HG03039 (cell line): Measurements from ENCODE around the gene SYT17.

Experiments
- ATAC-seq: cut with Tn5 transposase; IDR thresholded peaks from one replicate; pipeline ENCODE4 v1.9.1; 2021; ENCODE audit warnings: mild to moderate bottlenecking, moderate library complexity; ENCODE audit not compliant: unreplicated experiment

Gene SYT17

GRCh38 chr16:19210968-19211367 lies 42.9 kb downstream of the SYT17 start:
- no peak for ATAC-seq

DNA sequence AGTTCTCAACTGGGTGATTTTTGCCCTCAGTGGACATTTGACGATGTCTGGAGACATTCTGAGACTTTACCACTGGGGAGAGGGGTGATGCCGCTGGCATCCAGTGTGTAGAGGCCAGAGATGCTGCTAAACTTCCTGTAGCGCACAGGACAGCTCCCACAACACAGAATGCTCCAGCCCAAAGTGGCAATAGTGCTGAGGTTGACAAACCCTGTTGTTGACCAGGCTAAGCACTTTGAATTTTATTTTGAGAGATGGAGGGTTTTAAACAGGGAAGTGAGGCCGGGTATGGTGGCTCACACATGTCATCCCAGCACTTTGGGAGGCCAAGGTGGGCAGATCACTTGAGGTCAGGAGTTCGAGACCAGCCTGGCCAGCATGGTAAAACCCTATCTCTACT lies 44.0 kb downstream of the SYT17 start:
- no peak for ATAC-seq

- no peak for ATAC-seq
These were observed 45.8 kb downstream of the SYT17 start for GRCh38 chr16:19213885-19214284.

GRCh38 chr16:19215705-19216104 lies 47.7 kb downstream of the SYT17 start:
- ATAC-seq: no peak

- ATAC-seq: no peak
These were observed 50.5 kb downstream of the SYT17 start for GRCh38 chr16:19218581-19218980.

DNA sequence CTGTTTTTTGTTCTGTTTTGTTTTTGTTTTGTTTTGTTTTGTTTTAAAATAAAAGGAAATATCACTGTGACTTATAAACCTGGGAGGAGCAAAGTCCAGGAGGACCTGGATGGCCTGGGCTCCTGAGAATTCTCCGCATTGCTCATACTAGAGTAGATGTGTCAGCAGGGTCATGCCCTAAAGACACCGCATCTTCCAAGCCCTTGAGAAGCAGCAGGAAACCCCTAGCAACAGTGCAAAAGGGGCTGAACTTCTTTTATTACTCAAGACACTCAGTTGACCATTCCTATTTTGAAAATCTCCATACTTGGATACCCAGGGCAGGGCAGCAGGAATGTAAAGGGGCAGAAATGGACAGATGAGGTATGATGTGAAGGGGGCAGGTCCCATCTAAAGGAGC lies 51.8 kb downstream of the SYT17 start:
- ATAC-seq: no peak

GRCh38 chr16:19223235-19224170 lies 55.5 kb downstream of the SYT17 start:
- no peak for ATAC-seq

GRCh38 chr16:19225651-19226050 lies 57.6 kb downstream of the SYT17 start:
- ATAC-seq: no peak

DNA sequence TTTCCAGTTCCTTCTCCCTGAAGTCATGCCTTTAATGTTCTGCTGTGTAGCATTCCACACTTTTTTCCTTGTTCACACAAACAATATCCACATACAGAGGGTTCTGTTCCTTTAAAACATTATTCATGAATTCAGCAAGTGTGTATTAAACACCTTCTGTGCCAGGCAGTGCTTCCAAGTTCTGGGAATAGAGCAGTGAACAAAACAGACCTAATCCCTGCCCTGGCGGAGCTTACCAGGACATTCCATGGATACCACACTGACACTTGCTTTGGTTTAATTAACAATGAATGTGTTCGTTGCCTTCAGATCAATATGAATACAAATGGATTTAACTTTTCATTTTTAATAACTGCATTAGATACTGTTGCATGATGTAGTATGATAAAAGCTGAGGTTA lies 59.6 kb downstream of the SYT17 start:
- no peak for ATAC-seq

- no peak for ATAC-seq
These were observed 60.0 kb downstream of the SYT17 start for GRCh38 chr16:19228052-19228451.

DNA sequence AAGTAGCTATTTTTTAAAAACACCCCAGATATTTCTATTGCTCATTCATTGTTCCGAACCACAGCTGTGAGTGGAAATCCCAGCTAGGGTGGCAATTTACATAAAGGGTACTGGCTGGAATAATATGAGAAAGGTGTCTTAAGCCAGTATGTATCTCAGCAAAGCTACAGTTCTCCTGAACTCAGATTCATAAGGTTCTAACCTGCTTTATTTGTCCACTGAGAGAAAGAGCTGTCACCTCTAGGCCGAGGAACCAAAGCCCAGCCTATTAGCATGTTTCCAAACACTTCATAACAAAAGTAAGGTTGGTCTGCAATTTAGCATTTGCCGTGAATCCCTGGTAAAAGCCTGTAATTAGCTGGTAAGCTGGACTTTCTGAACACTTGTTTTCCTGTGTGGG lies 60.5 kb downstream of the SYT17 start:
- ATAC-seq: no peak

GRCh38 chr16:19230575-19230974 lies 62.5 kb downstream of the SYT17 start:
- no peak for ATAC-seq

DNA sequence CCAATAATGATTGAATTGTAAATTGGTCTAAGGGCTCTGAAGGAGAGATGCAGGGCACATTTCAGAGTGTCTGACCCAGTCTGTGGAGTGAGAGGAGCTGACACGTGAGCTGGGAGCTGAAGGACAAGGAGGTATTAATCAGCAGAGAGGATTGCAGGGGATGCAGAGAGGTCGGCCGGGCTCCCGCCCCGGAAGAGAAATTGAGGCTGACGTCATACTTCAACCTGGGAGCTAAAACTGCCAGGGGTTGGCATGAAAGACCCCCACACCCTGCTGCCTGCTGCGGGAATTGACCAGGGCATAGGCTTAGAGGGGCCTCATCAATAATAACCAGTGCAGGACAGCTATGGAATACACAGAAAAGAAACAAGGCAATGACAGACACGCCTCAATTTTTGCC lies 63.8 kb downstream of the SYT17 start:
- no peak for ATAC-seq

DNA sequence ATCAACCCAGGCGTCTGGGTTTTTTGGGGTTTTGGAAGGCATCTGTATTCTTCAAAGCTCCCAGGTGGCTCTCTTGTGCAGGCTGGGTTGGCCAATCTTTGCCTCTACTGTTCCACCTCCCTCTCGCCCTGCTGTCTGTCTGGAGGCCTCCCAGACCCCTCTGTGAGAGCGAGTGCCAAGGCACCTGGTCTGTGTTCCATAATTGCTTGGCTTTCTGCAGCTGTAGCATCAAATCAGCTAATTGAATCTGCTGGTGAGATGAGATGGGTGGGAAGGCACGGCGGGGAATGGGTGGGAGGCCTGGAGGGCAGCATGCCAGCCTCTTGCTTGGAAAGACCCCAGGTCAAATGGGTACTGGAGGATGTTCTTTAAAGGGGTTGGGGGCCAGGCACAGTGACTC lies 64.9 kb downstream of the SYT17 start:
- ATAC-seq: no peak

- no peak for ATAC-seq
These were observed 67.4 kb downstream of the SYT17 start for GRCh38 chr16:19235478-19235877.

DNA sequence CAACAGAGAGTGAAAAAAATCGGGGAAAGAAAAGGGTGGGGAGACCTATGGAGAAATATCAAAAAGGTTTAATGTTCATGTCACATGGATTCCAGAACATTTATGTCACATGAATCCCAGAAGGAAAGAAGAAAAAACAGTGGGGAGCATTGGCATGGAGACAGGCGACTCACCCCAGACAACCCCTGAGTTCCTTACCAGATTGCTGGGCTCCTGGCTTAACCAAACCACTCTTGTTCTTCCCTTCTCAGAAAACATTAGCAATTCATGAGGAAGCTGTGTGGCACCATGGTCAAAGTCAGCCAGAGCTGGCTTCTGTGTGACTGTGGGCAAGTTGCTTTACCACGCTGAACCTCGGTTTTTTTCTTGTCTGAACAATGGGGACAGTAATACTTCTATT lies 67.8 kb downstream of the SYT17 start:
- ATAC-seq: no peak

DNA sequence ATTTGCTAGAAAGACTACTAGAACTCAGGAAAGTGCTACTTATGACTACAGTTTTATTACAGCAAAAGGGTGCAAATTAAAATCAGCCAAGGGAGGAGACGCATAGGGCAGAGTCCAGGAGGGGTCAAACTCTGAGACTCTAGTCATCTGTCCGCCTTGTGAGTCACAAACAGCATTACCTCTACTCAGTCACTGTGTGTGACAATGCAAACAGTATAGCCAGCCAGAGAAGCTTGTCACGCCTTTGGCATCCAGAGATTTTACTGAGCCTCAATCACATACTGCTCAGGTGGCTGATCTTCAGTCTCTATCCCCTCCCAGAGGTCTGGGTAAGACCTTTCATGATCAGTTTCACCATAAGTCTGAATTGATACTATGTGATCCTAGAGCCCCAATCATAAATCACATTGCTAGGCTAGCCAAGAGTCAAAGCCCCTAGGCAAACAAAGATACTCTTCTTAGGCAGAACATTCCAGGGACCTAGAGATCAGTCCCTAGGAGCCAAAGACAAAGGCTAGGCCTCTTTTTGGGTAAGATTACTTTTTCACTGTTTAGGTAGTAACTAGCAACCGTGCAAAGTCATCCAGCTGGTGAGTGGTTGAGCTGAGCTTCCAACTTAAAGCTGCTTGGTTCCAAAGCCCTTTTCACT lies 68.6 kb downstream of the SYT17 start:
- ATAC-seq: no peak

DNA sequence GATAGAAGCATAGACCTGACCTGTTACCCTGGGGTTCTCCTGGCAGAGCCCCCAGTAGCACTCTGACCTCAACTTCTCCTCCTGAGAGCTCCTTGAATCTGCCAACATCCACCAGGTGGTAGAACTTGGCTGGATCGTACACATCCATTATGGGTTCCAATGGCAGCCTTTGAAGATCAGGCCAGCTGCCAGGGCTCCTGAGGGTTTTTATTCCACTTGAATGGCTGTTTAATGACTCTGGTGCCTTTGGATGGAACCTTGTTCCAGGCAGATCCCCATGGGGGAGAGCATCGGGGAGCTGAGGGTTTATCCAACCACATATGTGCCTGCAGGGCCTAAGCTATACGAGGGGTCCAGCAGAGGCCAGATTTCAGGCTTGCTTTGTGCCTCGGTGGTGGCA lies 70.4 kb downstream of the SYT17 start:
- ATAC-seq: no peak

DNA sequence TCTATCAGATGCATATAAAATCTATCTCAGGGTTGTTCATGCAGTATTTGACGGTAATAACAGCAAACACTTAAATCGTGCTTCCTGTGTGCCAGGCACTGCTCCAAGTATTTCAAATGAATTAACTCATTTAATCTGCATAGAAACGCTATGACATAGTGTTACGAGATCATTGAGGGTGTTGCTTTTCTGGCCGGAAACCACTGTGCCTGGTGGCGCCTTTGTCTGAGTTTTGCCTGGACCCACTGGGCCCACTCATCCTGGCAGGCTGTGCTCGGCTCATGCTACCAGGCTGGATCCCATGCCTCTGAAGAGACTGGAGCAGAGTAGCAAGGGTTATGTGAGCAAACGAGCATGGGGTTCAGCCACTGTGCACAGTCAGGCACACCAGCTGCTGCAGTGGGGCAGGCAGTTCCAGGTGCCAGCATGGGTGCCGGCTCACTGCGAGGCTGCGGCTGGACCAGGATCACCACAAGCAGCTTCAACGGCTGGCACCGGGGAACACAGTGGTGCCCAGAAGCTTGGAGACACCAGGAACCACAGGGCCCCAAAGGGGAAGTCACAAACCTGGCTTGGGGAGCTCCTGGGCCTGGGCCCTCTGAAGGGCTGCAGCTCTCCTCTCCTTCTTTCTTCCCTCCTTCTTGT lies 71.6 kb downstream of the SYT17 start:
- no peak for ATAC-seq

GRCh38 chr16:19240494-19240893 lies 72.5 kb downstream of the SYT17 start:
- ATAC-seq: no peak

DNA sequence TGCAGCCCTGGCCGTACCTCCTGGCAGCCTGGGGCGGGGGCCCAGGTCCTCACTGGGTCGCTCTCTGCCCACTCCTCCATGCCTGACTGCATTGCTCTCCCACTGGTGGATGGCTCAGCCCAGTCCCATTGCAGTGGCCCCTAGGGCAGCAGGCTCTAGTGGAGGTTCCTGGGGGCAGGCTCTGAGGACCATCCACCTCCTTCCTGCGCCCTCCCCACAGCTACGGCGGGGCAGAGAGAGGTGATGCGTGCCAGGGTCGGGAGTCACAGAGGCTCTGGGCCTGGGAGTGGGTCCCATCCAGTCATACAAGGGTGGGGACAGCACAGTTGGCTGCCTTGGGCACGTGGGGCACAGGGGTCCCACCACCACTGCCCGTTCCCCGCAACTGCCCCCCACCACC lies 73.5 kb downstream of the SYT17 start:
- ATAC-seq: no peak

DNA sequence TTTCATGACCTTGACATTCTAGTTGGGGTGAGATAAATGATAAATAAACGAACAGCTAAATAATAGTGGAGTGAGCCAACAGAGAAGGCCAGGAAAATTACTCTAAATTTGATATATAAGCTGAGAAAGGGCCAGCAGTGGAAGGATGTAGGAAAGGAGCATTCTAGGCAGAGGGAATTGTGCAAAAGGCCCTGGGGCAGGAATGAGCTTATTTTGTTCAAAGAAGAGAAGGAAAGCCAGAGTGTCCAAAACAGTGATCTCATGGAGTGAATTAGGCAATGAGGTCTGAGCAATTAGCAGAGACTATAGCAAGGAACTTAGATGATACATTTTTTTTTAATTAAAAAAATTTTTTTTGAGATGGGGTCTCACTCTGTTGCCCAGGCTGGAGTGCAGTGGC lies 74.1 kb downstream of the SYT17 start:
- ATAC-seq: no peak
